Stomach (tissue), 9 donors: ENCODE measurements around the gene ETFA. TPM values are rescaled to one million over a fixed set of nuclear protein-coding genes. Genes with fewer than 3 reads are reported as not detected.

ENCODE experiments used
- DNase-seq, 2 donors: peaks; one replicate each; pipeline versions ENCODE4 v3.0.0 to v3.0.0-alpha.2; 2013 to 2019
- H3K27ac ChIP-seq, 5 donors: fragments of 200-600 bp in 4 of 5; sonication (generic) in 4 of 5; one replicate each; pipeline ENCODE4 v1.5.1; 2013 to 2019; ENCODE audit warnings: mild to moderate bottlenecking in 1 of 5, moderate library complexity in 1 of 5
- H3K27me3 ChIP-seq, 3 donors: fragments of 200-600 bp; sonication (generic); one replicate each; pipeline ENCODE4 v1.5.1; 2017 to 2019; ENCODE audit warnings: mixed run types in 1 of 3
- H3K36me3 ChIP-seq, 4 donors: fragments of 200-600 bp; sonication (generic); 1 replicate in 3 of 4; 2 replicates in 1 of 4; pipeline ENCODE4 v1.5.1; 2016 to 2019
- H3K4me1 ChIP-seq, 4 donors: fragments of 200-600 bp; sonication (generic); one replicate each; pipeline ENCODE4 v1.5.1; 2016 to 2019
- H3K4me3 ChIP-seq, 4 donors: fragments of 200-600 bp; sonication (generic) in 3 of 4; one replicate each; pipeline ENCODE4 v1.5.1; 2016 to 2019; ENCODE audit warnings: mild to moderate bottlenecking in 1 of 4
- H3K9me3 ChIP-seq, 4 donors: fragments of 200-600 bp; sonication (generic); one replicate each; pipeline ENCODE4 v1.5.1; 2016 to 2019
- CTCF ChIP-seq, 7 experiments: fragments of 450-650 bp in 4 of 7; fragments of 200-600 bp in 3 of 7; sonication (generic) in 3 of 7; IDR thresholded peaks; one replicate each; pipeline ENCODE4 v1.5.1; 2016 to 2019; ENCODE audit warnings: antibody characterized with exemption in 7 of 7, control low read depth in 2 of 7, mild to moderate bottlenecking in 1 of 7
- EP300 ChIP-seq: sonication (generic); formaldehyde crosslinking; IDR thresholded peaks from one replicate; pipeline ENCODE4 v1.6.1; 2017; ENCODE audit warnings: antibody characterized with exemption
- POLR2A ChIP-seq, 4 donors: fragments of 450-650 bp; IDR thresholded peaks; one replicate each; pipeline ENCODE4 v1.6.1; 2016; ENCODE audit warnings: antibody characterized with exemption in 4 of 4, control low read depth in 2 of 4, mild to moderate bottlenecking in 1 of 4, moderate library complexity in 1 of 4
- POLR2AphosphoS5 ChIP-seq, 3 donors: sonication (generic); formaldehyde crosslinking; IDR thresholded peaks; one replicate each; pipeline ENCODE4 v1.6.1; 2016; ENCODE audit warnings: antibody characterized with exemption in 3 of 3
- WGBS, 5 donors: extraction: QIAGEN DNeasy Blood & Tissue Kit in 3 of 5; methylation state at CpG; one replicate each; pipeline versions ENCODE4 v1.1.5 to v1.1.7; 2013 to 2018; 5-methylcytosine and 5-hydroxymethylcytosine counted together
- intact Hi-C: fragments of 100-400 bp; cut with DNase I; formaldehyde crosslinking; loops from one replicate; pipeline ENCODE4 v1.15.1; 2023; ENCODE audit warnings: low total_unique reads
- polyA plus RNA-seq, 3 donors: library from polyadenylated mRNA; stranded (reverse); fragments of 200-250 nt; gene quantifications; one replicate each; pipeline ENCODE4 v1.2.3, GENCODE V29; 2013
- total RNA-seq, 5 donors: library from RNA; depleted of rRNA; stranded (reverse); fragments of >200 nt; gene quantifications; one replicate each; pipeline versions ENCODE4 v1.1.0 to v1.2.3, GENCODE V29; 2014 to 2016
- donor health status: healthy with polysubstance abuse.
- donor health status: Bipolar disorder and iron deficiency.
- donor health status: healthy.

Gene ETFA
- total and polyA plus RNA-seq, 8 donors: 68.2 to 304 (median 109) TPM

- intact Hi-C loops: no loop called here
- Histone ChIP-seq H3K9me3 (peaks cover 0 to 8% (median 0%) of the 10 kb centered on the region in 4 donors), H3K4me1 (peaks cover 67 to 87% (median 75%) of the 10 kb centered on the region in 4 donors), H3K27me3 (peaks cover 31 to 100% (median 94%) of the 10 kb centered on the region in 3 donors), H3K4me3 (peak overlapping the region in 2 of 4 donors; percentile 47 to 63), H3K36me3 (no peaks in the 10 kb centered on the region), H3K27ac (peak overlapping the region in 1 of 5 donors; percentile 74)
- DNase-seq: peak in 1 of 2 donors; percentile 32
- WGBS, 5 donors: 14 to 29% (median 23%) methylated on average over 18 to 20 of the region's 20 CpGs
- no peak for TF ChIP-seq EP300
- no peak for TF ChIP-seq CTCF (IDR thresholded peaks at IDR 0.05)
- TF ChIP-seq POLR2A (IDR thresholded peaks at IDR 0.05): no peak
- no peak for TF ChIP-seq POLR2AphosphoS5 (IDR thresholded peaks at IDR 0.05)
Observed at GRCh38 chr15:76342058-76342381, 30.8 kb upstream of the ETFA start.

- Histone ChIP-seq H3K27ac (peak overlapping the region in 2 of 5 donors; percentile 7 to 74), H3K4me1 (peaks cover 64 to 87% (median 74%) of the 10 kb centered on the region in 4 donors), H3K36me3 (no peaks in the 10 kb centered on the region), H3K9me3 (peaks cover 0 to 8% (median 0%) of the 10 kb centered on the region in 4 donors), H3K4me3 (peak overlapping the region; percentile 42 to 63 (median 48)), H3K27me3 (peaks cover 31 to 100% (median 94%) of the 10 kb centered on the region in 3 donors)
- no peak for TF ChIP-seq CTCF (IDR thresholded peaks at IDR 0.05)
- no peak for TF ChIP-seq EP300
- no peak for TF ChIP-seq POLR2A (IDR thresholded peaks at IDR 0.05)
- no peak for TF ChIP-seq POLR2AphosphoS5 (IDR thresholded peaks at IDR 0.05)
- DNase-seq: peak in 1 of 2 donors; percentile 48
- WGBS, 5 donors: 9 to 18% (median 16%) methylated on average over 18 to 42 of the region's 42 CpGs
- intact Hi-C loops: no loop called here
Observed at GRCh38 chr15:76341366-76342057, 30.2 kb upstream of the ETFA start.

GRCh38 chr15:76340803-76341365 lies 29.6 kb upstream of the ETFA start:
- Histone ChIP-seq H3K27ac (peak overlapping the region in 2 of 5 donors; percentile 7 to 74), H3K9me3 (peaks cover 0 to 8% (median 0%) of the 10 kb centered on the region in 4 donors), H3K4me1 (peaks cover 58 to 87% (median 73%) of the 10 kb centered on the region in 4 donors), H3K4me3 (peak overlapping the region; percentile 42 to 63 (median 48)), H3K36me3 (no peaks in the 10 kb centered on the region), H3K27me3 (peaks cover 26 to 100% (median 94%) of the 10 kb centered on the region in 3 donors)
- DNase-seq: peak in 1 of 2 donors; percentile 71
- intact Hi-C loops: no loop called here
- WGBS, 5 donors: 4 to 19% (median 10%) methylated on average over 14 to 35 of the region's 35 CpGs
- TF ChIP-seq POLR2AphosphoS5 (IDR thresholded peaks at IDR 0.05) (no peak), CTCF (IDR thresholded peaks at IDR 0.05) (no peak), POLR2A (IDR thresholded peaks at IDR 0.05) (no peak), EP300 (no peak)

GRCh38 chr15:76340198-76340802 lies 29.0 kb upstream of the ETFA start:
- TF ChIP-seq EP300 (no peak), CTCF (IDR thresholded peaks at IDR 0.05) (no peak), POLR2A (IDR thresholded peaks at IDR 0.05) (no peak), POLR2AphosphoS5 (IDR thresholded peaks at IDR 0.05) (no peak)
- H3K27ac ChIP-seq: peak overlapping the region in 4 of 5 donors; percentile 50 to 74 (median 68)
- peak in 1 of 2 donors; percentile 74 for DNase-seq
- WGBS, 5 donors: 4 to 13% (median 6%) methylated on average over 43 to 53 of the region's 53 CpGs
- H3K4me1 ChIP-seq: peaks cover 55 to 87% (median 72%) of the 10 kb centered on the region in 4 donors
- peak overlapping the region; percentile 42 to 63 (median 48) for H3K4me3 ChIP-seq
- no peaks in the 10 kb centered on the region for H3K36me3 ChIP-seq
- intact Hi-C loops: no loop called here
- H3K27me3 ChIP-seq: peaks cover 25 to 100% (median 94%) of the 10 kb centered on the region in 3 donors
- H3K9me3 ChIP-seq: peaks cover 0 to 8% (median 0%) of the 10 kb centered on the region in 4 donors
